Osteocyte (in vitro differentiated cells): Measurements from ENCODE around the gene PTCHD4. TPM values are rescaled to one million over a fixed set of nuclear protein-coding genes. Genes with fewer than 3 reads are reported as not detected.
A peak's percentile ranks its signal among the peaks of the same experiment; 100 is the strongest.

Experiments
- DNase-seq: peaks from one replicate; pipeline ENCODE4 v3.0.0; 2021; ENCODE audit warnings: mixed read lengths; ENCODE audit not compliant: unreplicated experiment; ENCODE audit errors: extremely low spot score
- H3K27ac Mint-ChIP-seq: one replicate; pipeline ENCODE4 v1.8.0; 2021; ENCODE audit warnings: mild to moderate bottlenecking, mixed read lengths; ENCODE audit not compliant: unreplicated experiment
- H3K27me3 Mint-ChIP-seq: one replicate; pipeline ENCODE4 v1.8.0; 2021; ENCODE audit warnings: mixed read lengths; ENCODE audit not compliant: unreplicated experiment
- H3K36me3 Mint-ChIP-seq: one replicate; pipeline ENCODE4 v1.8.0; 2021; ENCODE audit warnings: mixed read lengths; ENCODE audit not compliant: unreplicated experiment
- H3K4me1 Mint-ChIP-seq: one replicate; pipeline ENCODE4 v1.8.0; 2021; ENCODE audit warnings: mixed read lengths; ENCODE audit not compliant: unreplicated experiment
- H3K4me3 Mint-ChIP-seq: one replicate; pipeline ENCODE4 v1.8.0; 2021; ENCODE audit warnings: mild to moderate bottlenecking, moderate library complexity, mixed read lengths; ENCODE audit not compliant: unreplicated experiment
- H3K9me3 Mint-ChIP-seq: one replicate; pipeline ENCODE4 v1.8.0; 2021; ENCODE audit warnings: mixed read lengths; ENCODE audit not compliant: unreplicated experiment
- long read RNA-seq: library from polyadenylated mRNA; unstranded; transcript quantifications from one replicate; pipeline ENCODE4 v2.0.0, GENCODE V29; 2021
- total RNA-seq: library from RNA; stranded (reverse); gene quantifications from 2 replicates; pipeline ENCODE4 v1.2.1, GENCODE V29; 2021
- TF ChIP-seq, protein P1 (sequence below): fragments of 200-600 bp; sonication (generic); IDR thresholded peaks from 2 replicates; pipeline ENCODE4 v1.5.0; 2021; ENCODE audit warnings: antibody characterized with exemption, mild to moderate bottlenecking, moderate library complexity

The PTCHD4 gene
- 0.91 and 1.3 TPM in 2 replicates for total RNA-seq
- long read RNA-seq, partial matches to known transcripts: 0 of 6 reads
- long read RNA-seq, other reads (novel, unspliced or antisense): 6 of 6 reads

DNA sequence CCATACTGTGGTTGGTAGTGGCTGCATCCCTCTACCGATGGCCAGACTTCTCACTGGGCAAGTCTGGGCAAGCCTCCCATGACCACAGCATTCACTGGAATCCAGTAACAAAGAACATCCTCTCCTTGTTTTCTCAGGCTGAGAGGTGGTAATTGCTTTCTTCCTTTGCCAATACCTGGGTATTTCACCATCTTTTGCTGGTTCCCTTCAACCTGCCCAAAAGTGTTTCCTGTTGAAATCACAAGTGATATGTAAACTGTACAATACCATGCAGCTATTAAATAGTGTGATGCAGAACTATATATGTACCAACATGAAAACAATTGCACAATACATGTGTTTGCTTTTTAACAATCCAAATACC lies at the start of gene PTCHD4:
Gene PTCHD4 (minus strand): TSS at position 55 of the 364 bp plus-strand sequence. CDS start 42,240 bp downstream, outside the sequence.
- Mint-ChIP-seq H3K4me3 (peak within 1 kb of the TSS; percentile 58), H3K27me3 (no peaks in the 10 kb centered on the region), H3K36me3 (peaks cover 3% of the 10 kb centered on the region), H3K27ac (peak within 1 kb of the TSS; percentile 23), H3K9me3 (no peaks in the 10 kb centered on the region), H3K4me1 (peaks cover 9% of the 10 kb centered on the region)
- TF ChIP-seq, protein P1, sequence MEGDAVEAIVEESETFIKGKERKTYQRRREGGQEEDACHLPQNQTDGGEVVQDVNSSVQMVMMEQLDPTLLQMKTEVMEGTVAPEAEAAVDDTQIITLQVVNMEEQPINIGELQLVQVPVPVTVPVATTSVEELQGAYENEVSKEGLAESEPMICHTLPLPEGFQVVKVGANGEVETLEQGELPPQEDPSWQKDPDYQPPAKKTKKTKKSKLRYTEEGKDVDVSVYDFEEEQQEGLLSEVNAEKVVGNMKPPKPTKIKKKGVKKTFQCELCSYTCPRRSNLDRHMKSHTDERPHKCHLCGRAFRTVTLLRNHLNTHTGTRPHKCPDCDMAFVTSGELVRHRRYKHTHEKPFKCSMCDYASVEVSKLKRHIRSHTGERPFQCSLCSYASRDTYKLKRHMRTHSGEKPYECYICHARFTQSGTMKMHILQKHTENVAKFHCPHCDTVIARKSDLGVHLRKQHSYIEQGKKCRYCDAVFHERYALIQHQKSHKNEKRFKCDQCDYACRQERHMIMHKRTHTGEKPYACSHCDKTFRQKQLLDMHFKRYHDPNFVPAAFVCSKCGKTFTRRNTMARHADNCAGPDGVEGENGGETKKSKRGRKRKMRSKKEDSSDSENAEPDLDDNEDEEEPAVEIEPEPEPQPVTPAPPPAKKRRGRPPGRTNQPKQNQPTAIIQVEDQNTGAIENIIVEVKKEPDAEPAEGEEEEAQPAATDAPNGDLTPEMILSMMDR: no peak
- no peak for DNase-seq

DNA sequence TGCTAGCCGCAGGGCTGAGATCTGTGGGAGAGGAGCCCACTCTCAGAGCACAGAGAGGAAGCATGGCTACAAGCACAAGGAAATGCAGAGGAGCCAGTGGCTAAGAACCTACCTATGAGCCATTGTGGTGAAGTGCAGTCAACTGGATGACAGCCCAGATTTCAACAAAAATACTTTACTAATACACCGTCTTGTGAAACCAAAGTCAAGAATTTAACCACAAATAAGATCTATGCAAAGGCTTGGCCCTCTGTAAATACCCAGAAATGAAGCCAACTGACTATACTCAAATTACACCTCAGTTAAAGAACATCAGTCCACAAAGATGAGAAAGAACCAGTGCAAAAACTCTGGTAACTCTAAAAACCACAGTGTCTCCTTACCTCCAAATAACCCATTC lies 40.1 kb upstream of the PTCHD4 start:
- H3K4me3 Mint-ChIP-seq: no peak overlapping the region
- no peak overlapping the region for H3K27ac Mint-ChIP-seq
- TF ChIP-seq, protein P1: no peak
- H3K4me1 Mint-ChIP-seq: no peaks in the 10 kb centered on the region
- peaks cover 7% of the 10 kb centered on the region for H3K36me3 Mint-ChIP-seq
- no peaks in the 10 kb centered on the region for H3K27me3 Mint-ChIP-seq
- peaks cover 36% of the 10 kb centered on the region for H3K9me3 Mint-ChIP-seq
- DNase-seq: no peak

DNA sequence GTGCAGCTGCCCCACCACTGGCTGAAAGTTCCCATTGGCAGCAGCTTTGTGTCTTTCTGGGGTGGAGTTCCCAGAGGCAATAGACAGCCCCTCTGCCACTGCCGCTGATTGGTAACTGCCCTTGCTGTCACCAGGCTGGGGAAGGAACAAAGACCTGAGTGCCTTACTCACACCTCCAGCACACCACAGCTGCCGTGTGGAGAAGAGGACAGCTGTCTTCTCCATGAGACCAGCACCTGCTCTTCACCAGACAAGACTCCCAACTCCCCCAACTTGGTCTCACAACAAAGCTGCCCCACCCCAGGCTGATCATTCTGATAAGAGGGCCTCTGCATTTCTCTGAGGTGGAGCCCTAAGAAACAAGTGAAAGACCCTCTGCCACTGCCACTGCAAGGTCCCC lies 39.7 kb upstream of the PTCHD4 start:
- TF ChIP-seq, protein P1: no peak
- H3K4me1 Mint-ChIP-seq: no peaks in the 10 kb centered on the region
- no peak overlapping the region for H3K27ac Mint-ChIP-seq
- peaks cover 36% of the 10 kb centered on the region for H3K9me3 Mint-ChIP-seq
- no peaks in the 10 kb centered on the region for H3K27me3 Mint-ChIP-seq
- no peak overlapping the region for H3K4me3 Mint-ChIP-seq
- DNase-seq: no peak
- peaks cover 7% of the 10 kb centered on the region for H3K36me3 Mint-ChIP-seq

DNA sequence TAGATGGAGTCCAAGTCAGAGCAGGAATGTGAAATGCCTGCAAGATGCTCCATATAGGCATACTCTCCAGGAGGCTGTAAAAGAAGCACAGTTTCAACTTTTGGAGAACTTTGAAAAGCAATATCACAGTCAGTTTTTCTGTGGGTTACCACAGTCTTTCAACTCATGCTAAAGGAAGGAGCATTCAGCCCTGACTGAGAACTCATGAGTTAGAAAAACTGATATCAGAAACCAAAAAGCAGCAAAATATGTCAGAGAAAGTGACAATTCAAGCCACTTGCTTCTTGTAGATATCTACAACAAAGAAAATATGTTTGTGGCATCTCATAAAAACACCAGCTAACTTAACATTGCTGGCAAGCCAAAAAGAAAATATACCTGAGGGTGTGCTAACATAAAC lies 36.1 kb upstream of the PTCHD4 start:
- Mint-ChIP-seq H3K27me3 (no peaks in the 10 kb centered on the region), H3K4me3 (no peak overlapping the region), H3K27ac (no peak overlapping the region), H3K4me1 (no peaks in the 10 kb centered on the region), H3K36me3 (peaks cover 3% of the 10 kb centered on the region), H3K9me3 (peaks cover 9% of the 10 kb centered on the region)
- TF ChIP-seq, protein P1: no peak
- DNase-seq: no peak

DNA sequence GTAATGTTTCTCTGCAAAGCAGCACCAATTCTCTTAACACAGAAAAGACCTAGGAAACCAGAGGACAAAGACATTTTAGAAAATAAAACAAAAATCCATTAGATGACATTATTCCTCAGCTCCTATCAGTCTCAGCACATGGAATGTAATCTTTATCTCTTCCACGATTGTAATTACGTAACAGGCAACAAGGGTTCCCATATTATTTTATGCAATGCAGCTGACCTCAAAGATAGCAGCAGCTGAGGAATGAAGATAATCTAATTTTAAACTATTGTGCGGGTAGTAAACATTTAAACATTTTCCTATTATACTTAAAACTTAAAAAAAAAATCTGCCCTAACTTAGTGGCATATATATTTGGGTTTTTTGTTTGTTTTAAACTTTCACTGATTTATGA lies 33.0 kb upstream of the PTCHD4 start:
- no peak for DNase-seq
- H3K36me3 Mint-ChIP-seq: no peaks in the 10 kb centered on the region
- no peak overlapping the region for H3K4me3 Mint-ChIP-seq
- TF ChIP-seq, protein P1: no peak
- peaks cover 8% of the 10 kb centered on the region for H3K4me1 Mint-ChIP-seq
- no peaks in the 10 kb centered on the region for H3K27me3 Mint-ChIP-seq
- H3K9me3 Mint-ChIP-seq: no peaks in the 10 kb centered on the region
- H3K27ac Mint-ChIP-seq: no peak overlapping the region
